Activated naive CD8-positive, alpha-beta T cell (primary cell): ENCODE measurements around the gene DYRK3.

Experiments
- H3K27ac Mint-ChIP-seq: one replicate; pipeline ENCODE4 v1.8.0; 2021; ENCODE audit warnings: mixed read lengths
- H3K27me3 Mint-ChIP-seq: one replicate; pipeline ENCODE4 v1.8.0; 2021; ENCODE audit warnings: mixed read lengths
- H3K36me3 Mint-ChIP-seq: one replicate; pipeline ENCODE4 v1.8.0; 2021; ENCODE audit warnings: mixed read lengths
- H3K4me1 Mint-ChIP-seq: one replicate; pipeline ENCODE4 v1.8.0; 2021; ENCODE audit warnings: low read depth, mixed read lengths
- H3K4me3 Mint-ChIP-seq: one replicate; pipeline ENCODE4 v1.8.0; 2021; ENCODE audit warnings: mild to moderate bottlenecking, mixed read lengths
- H3K9me3 Mint-ChIP-seq: one replicate; pipeline ENCODE4 v1.8.0; 2021; ENCODE audit warnings: low read depth, mixed read lengths

The DYRK3 gene

GRCh38 chr1:206681359-206681758, 46.0 kb downstream of the DYRK3 start:
- Mint-ChIP-seq H3K4me3 (no peak overlapping the region), H3K36me3 (no peaks in the 10 kb centered on the region), H3K27ac (no peak overlapping the region), H3K9me3 (no peaks in the 10 kb centered on the region), H3K27me3 (peaks cover 2% of the 10 kb centered on the region), H3K4me1 (peaks cover 15% of the 10 kb centered on the region)

- Mint-ChIP-seq H3K27me3 (peaks cover 2% of the 10 kb centered on the region), H3K36me3 (no peaks in the 10 kb centered on the region), H3K4me1 (peaks cover 23% of the 10 kb centered on the region), H3K9me3 (no peaks in the 10 kb centered on the region), H3K27ac (no peak overlapping the region), H3K4me3 (peak overlapping the region; percentile 24)
Measured at GRCh38 chr1:206682111-206682510, 46.8 kb downstream of the DYRK3 start.

DNA sequence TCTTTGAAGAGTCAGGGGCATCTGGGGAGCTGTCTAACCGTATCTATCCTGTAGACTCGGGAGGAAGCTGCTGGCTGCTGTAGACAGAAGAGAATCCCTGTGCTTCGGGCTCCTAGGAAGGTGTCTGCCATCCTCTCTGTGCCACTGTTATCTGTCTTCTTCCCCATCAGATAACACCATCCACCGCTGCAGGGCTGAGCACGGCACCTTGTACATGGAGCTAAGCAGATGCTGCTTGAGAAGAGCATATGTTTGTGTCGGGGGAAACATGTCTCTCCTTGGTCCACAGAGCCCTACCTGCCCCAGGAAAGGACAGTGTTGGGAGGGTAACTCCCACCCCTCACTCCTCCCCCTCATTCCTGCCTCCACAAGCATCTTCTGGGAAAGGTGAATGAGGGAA, 48.0 kb downstream of the DYRK3 start:
- Mint-ChIP-seq H3K4me1 (peaks cover 34% of the 10 kb centered on the region), H3K4me3 (no peak overlapping the region), H3K27ac (no peak overlapping the region), H3K9me3 (no peaks in the 10 kb centered on the region), H3K27me3 (peaks cover 2% of the 10 kb centered on the region), H3K36me3 (no peaks in the 10 kb centered on the region)

- peak overlapping the region; percentile 83 for H3K4me3 Mint-ChIP-seq
Measured at GRCh38 chr1:206684003-206684402, 48.7 kb downstream of the DYRK3 start.

GRCh38 chr1:206684478-206685333, 49.4 kb downstream of the DYRK3 start, which contains the start of gene MAPKAPK2:
MAPKAPK2 (plus strand) TSS chr1:206684905; CDS start chr1:206685230, 325 bp downstream.
- no peaks in the 10 kb centered on the region for H3K9me3 Mint-ChIP-seq
- H3K27ac Mint-ChIP-seq, result peak within 1 kb of the TSS; percentile 84
- peaks cover 42% of the 10 kb centered on the region for H3K4me1 Mint-ChIP-seq
- no peaks in the 10 kb centered on the region for H3K27me3 Mint-ChIP-seq
- no peaks in the 10 kb centered on the region for H3K36me3 Mint-ChIP-seq
- H3K4me3 Mint-ChIP-seq, result peak within 1 kb of the TSS; percentile 99

More at GRCh38 chr1:206684003-206684402, 48.7 kb downstream of the DYRK3 start:
- peaks cover under 1% of the 10 kb centered on the region for H3K27me3 Mint-ChIP-seq
- peaks cover 38% of the 10 kb centered on the region for H3K4me1 Mint-ChIP-seq
- no peak overlapping the region for H3K27ac Mint-ChIP-seq
- H3K36me3 Mint-ChIP-seq, result no peaks in the 10 kb centered on the region
- no peaks in the 10 kb centered on the region for H3K9me3 Mint-ChIP-seq

- peaks cover 42% of the 10 kb centered on the region for H3K4me1 Mint-ChIP-seq
- peak overlapping the region; percentile 83 for H3K27ac Mint-ChIP-seq
- H3K4me3 Mint-ChIP-seq, result peak overlapping the region; percentile 99
- H3K27me3 Mint-ChIP-seq, result no peaks in the 10 kb centered on the region
- no peaks in the 10 kb centered on the region for H3K36me3 Mint-ChIP-seq
- no peaks in the 10 kb centered on the region for H3K9me3 Mint-ChIP-seq
Measured at GRCh38 chr1:206685334-206685768, 50.0 kb downstream of the DYRK3 start.

GRCh38 chr1:206685769-206686477, 50.6 kb downstream of the DYRK3 start:
- Mint-ChIP-seq H3K4me1 (peaks cover 42% of the 10 kb centered on the region), H3K9me3 (no peaks in the 10 kb centered on the region), H3K27me3 (no peaks in the 10 kb centered on the region), H3K27ac (peak overlapping the region; percentile 96), H3K36me3 (no peaks in the 10 kb centered on the region), H3K4me3 (peak overlapping the region; percentile 99)

- Mint-ChIP-seq H3K27ac (peak overlapping the region; percentile 96), H3K4me3 (peak overlapping the region; percentile 99)
Measured at GRCh38 chr1:206686478-206687249, 51.3 kb downstream of the DYRK3 start.

GRCh38 chr1:206687251-206687914, 52.0 kb downstream of the DYRK3 start:
- no peaks in the 10 kb centered on the region for H3K27me3 Mint-ChIP-seq
- no peaks in the 10 kb centered on the region for H3K36me3 Mint-ChIP-seq
- H3K4me1 Mint-ChIP-seq, result peaks cover 54% of the 10 kb centered on the region
- H3K9me3 Mint-ChIP-seq, result no peaks in the 10 kb centered on the region
- H3K4me3 Mint-ChIP-seq, result peak overlapping the region; percentile 99
- H3K27ac Mint-ChIP-seq, result peak overlapping the region; percentile 96

More at GRCh38 chr1:206686478-206687249, 51.3 kb downstream of the DYRK3 start:
- H3K4me1 Mint-ChIP-seq, result peaks cover 47% of the 10 kb centered on the region
- H3K9me3 Mint-ChIP-seq, result no peaks in the 10 kb centered on the region
- H3K27me3 Mint-ChIP-seq, result no peaks in the 10 kb centered on the region
- H3K36me3 Mint-ChIP-seq, result no peaks in the 10 kb centered on the region

- Mint-ChIP-seq H3K4me3 (peak overlapping the region; percentile 99), H3K9me3 (no peaks in the 10 kb centered on the region), H3K27me3 (no peaks in the 10 kb centered on the region), H3K4me1 (peaks cover 58% of the 10 kb centered on the region), H3K36me3 (no peaks in the 10 kb centered on the region), H3K27ac (no peak overlapping the region)
Measured at GRCh38 chr1:206687915-206688442, 52.6 kb downstream of the DYRK3 start.

- no peaks in the 10 kb centered on the region for H3K9me3 Mint-ChIP-seq
- no peaks in the 10 kb centered on the region for H3K36me3 Mint-ChIP-seq
- no peaks in the 10 kb centered on the region for H3K27me3 Mint-ChIP-seq
- H3K4me1 Mint-ChIP-seq, result peaks cover 72% of the 10 kb centered on the region
- H3K4me3 Mint-ChIP-seq, result no peak overlapping the region
- no peak overlapping the region for H3K27ac Mint-ChIP-seq
Measured at GRCh38 chr1:206690516-206690915, 55.2 kb downstream of the DYRK3 start.

DNA sequence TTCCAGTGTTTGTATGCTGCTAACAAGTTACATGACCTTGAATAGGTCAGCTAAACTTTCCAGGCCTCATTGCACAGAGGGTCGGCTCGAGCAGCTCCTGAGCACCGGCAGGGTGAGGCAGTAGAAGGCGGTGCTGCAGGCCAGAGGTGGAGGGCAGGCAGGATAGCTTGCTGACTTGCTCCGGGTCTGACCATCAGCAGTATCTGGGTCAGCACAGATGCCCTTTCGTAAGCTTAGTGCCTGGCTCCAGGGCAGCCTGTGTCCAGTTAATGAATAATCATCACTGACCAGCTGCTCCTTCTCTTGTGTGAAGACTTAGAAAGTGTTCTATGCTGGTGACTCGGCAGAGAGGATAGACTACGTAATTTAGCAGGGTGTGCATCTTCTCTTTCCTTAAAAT, 56.3 kb downstream of the DYRK3 start:
- Mint-ChIP-seq H3K4me1 (peaks cover 74% of the 10 kb centered on the region), H3K36me3 (peaks cover 5% of the 10 kb centered on the region), H3K9me3 (no peaks in the 10 kb centered on the region), H3K4me3 (no peak overlapping the region), H3K27ac (no peak overlapping the region), H3K27me3 (no peaks in the 10 kb centered on the region)

GRCh38 chr1:206693029-206693428, 57.7 kb downstream of the DYRK3 start:
- no peaks in the 10 kb centered on the region for H3K9me3 Mint-ChIP-seq
- peaks cover 5% of the 10 kb centered on the region for H3K36me3 Mint-ChIP-seq
- H3K27ac Mint-ChIP-seq, result peak overlapping the region; percentile 61
- H3K4me1 Mint-ChIP-seq, result peaks cover 66% of the 10 kb centered on the region
- no peak overlapping the region for H3K4me3 Mint-ChIP-seq
- H3K27me3 Mint-ChIP-seq, result no peaks in the 10 kb centered on the region

- Mint-ChIP-seq H3K36me3 (peaks cover 5% of the 10 kb centered on the region), H3K9me3 (no peaks in the 10 kb centered on the region), H3K27ac (no peak overlapping the region), H3K27me3 (no peaks in the 10 kb centered on the region), H3K4me1 (peaks cover 66% of the 10 kb centered on the region), H3K4me3 (no peak overlapping the region)
Measured at GRCh38 chr1:206693592-206693991, 58.3 kb downstream of the DYRK3 start.
